MM.1S (cell line): ENCODE data around the gene PPM1M.

Experiments
- EZH2 ChIP-seq: fragments of 300-600 bp; sonication (generic); optimal IDR thresholded peaks from 2 replicates; pipeline ENCODE3; 2017; ENCODE audit warnings: low read depth, mild to moderate bottlenecking, antibody characterized with exemption, low read length, mixed read lengths
- TF ChIP-seq, protein P1 (sequence below): fragments of 300-600 bp; sonication (generic); IDR thresholded peaks from 2 replicates; pipeline ENCODE4 v1.5.1; 2016; ENCODE audit warnings: antibody characterized with exemption, low read length, mixed read lengths

GRCh38 chr3:52288674-52289073 lies 43.1 kb downstream of the PPM1M start:
- no peak for TF ChIP-seq EZH2
- TF ChIP-seq, protein P1, sequence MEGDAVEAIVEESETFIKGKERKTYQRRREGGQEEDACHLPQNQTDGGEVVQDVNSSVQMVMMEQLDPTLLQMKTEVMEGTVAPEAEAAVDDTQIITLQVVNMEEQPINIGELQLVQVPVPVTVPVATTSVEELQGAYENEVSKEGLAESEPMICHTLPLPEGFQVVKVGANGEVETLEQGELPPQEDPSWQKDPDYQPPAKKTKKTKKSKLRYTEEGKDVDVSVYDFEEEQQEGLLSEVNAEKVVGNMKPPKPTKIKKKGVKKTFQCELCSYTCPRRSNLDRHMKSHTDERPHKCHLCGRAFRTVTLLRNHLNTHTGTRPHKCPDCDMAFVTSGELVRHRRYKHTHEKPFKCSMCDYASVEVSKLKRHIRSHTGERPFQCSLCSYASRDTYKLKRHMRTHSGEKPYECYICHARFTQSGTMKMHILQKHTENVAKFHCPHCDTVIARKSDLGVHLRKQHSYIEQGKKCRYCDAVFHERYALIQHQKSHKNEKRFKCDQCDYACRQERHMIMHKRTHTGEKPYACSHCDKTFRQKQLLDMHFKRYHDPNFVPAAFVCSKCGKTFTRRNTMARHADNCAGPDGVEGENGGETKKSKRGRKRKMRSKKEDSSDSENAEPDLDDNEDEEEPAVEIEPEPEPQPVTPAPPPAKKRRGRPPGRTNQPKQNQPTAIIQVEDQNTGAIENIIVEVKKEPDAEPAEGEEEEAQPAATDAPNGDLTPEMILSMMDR = no peak
